HepG2 (cell line): ENCODE results near the gene CLDN19. TPM values are rescaled to one million over a fixed set of nuclear protein-coding genes. Genes with fewer than 3 reads are reported as not detected.

Experiments
- ATAC-seq: fragments of 200-7000 bp; cut with Tn5 transposase; 3 replicates; pipeline ENCODE4 v1.9.1; 2020; ENCODE audit warnings: mild to moderate bottlenecking, moderate library complexity
- BruUV-seq: library from RNA; stranded (reverse); fragments of 400-500 nt; replicated peaks from 2 replicates; lab custom pipeline; 2021; lab: Mats Ljungman, UMichigan
- CTCF ChIA-PET: fragments of 300-600 bp; formaldehyde crosslinking; extraction: SDS; loops from one replicate; lab custom pipeline; 2021; ENCODE audit warnings: low total read pairs, inconsistent platforms, low intra/inter-chr PET ratio; lab: Yijun Ruan, JAX
- POLR2A ChIA-PET: fragments of 350-600 bp; sonication (Branson Sonifier 250); formaldehyde crosslinking; loops from one replicate; lab custom pipeline; 2020; ENCODE audit warnings: antibody characterized with exemption, inconsistent platforms; lab: Yijun Ruan, JAX
- DNase-seq: peaks from one replicate; pipeline ENCODE4 v3.0.0-alpha.2; 2015; ENCODE audit warnings: low spot score
- FAIRE-seq: peaks from 3 replicates; lab custom pipeline; 2011; peaks lifted over from hg19 to GRCh38; lab: Jason Lieb, UNC
- H2AFZ ChIP-seq: one replicate; pipeline ENCODE4 v1.6.1; 2011; ENCODE audit warnings: low read length, inconsistent platforms
- H3K27ac ChIP-seq: fragments of 300-600 bp; 3 replicates; pipeline ENCODE4 v1.8.0; 2011; ENCODE audit warnings: mixed run types, mild to moderate bottlenecking, mixed read lengths, low read length, inconsistent platforms; ENCODE audit not compliant: insufficient read depth; ENCODE audit errors: extremely low read length
- H3K27me3 ChIP-seq, 2 experiments: fragments of 200-600 bp in 1 of 2; 2 replicates in 1 of 2; 3 replicates in 1 of 2; pipeline versions ENCODE4 v1.6.0 to v1.8.0; 2011; ENCODE audit warnings: low read length in 2 of 2, mild to moderate bottlenecking in 2 of 2, moderate library complexity in 2 of 2, inconsistent platforms in 1 of 2; ENCODE audit not compliant: insufficient read depth in 2 of 2, control insufficient read depth in 1 of 2
- H3K36me3 ChIP-seq, 2 experiments: fragments of 200-600 bp in 1 of 2; replicated peaks in 1 of 2; 2 replicates in 1 of 2; 3 replicates in 1 of 2; pipeline versions ENCODE4 v1.5.1 to v1.8.0; 2011; ENCODE audit warnings: low read length in 2 of 2, inconsistent platforms in 1 of 2; ENCODE audit not compliant: insufficient read depth in 2 of 2, control insufficient read depth in 1 of 2
- H3K4me1 ChIP-seq: 2 replicates; pipeline ENCODE4 v1.5.1; 2012; ENCODE audit warnings: low read length, inconsistent platforms; ENCODE audit not compliant: insufficient read depth
- H3K4me2 ChIP-seq: 2 replicates; pipeline ENCODE4 v1.6.0; 2011; ENCODE audit warnings: low read depth, low read length, inconsistent platforms
- H3K4me3 ChIP-seq, 3 experiments: fragments of 200-600 bp in 1 of 3; sonication (generic), shearing (Covaris generic) in 1 of 3; replicated peaks in 1 of 3; 2 replicates each; pipeline ENCODE4 v1.5.1; 2011 to 2016; ENCODE audit warnings: low read length in 3 of 3, inconsistent platforms in 2 of 3, low read depth in 2 of 3, mild to moderate bottlenecking in 2 of 3, control low read depth in 1 of 3, mixed read lengths in 1 of 3; ENCODE audit not compliant: insufficient read depth in 1 of 3
- H3K79me2 ChIP-seq: one replicate; pipeline ENCODE4 v1.6.1; 2011; ENCODE audit warnings: low read length, inconsistent platforms; ENCODE audit not compliant: insufficient read depth
- H3K9ac ChIP-seq: 2 replicates; pipeline ENCODE4 v1.6.0; 2011; ENCODE audit warnings: mild to moderate bottlenecking, low read depth, low read length, inconsistent platforms; ENCODE audit not compliant: insufficient read depth
- H3K9me3 ChIP-seq: 2 replicates; pipeline ENCODE4 v1.5.1; 2012; ENCODE audit warnings: mild to moderate bottlenecking, low read length
- H4K20me1 ChIP-seq: 2 replicates; pipeline ENCODE4 v1.6.0; 2011; ENCODE audit warnings: inconsistent platforms, mild to moderate bottlenecking, low read length, moderate library complexity; ENCODE audit not compliant: insufficient read depth
- HNRNPH1 ChIP-seq: fragments of 200-400 bp; formaldehyde crosslinking; optimal IDR thresholded peaks from 2 replicates; pipeline ENCODE3; 2017; ENCODE audit warnings: mild to moderate bottlenecking, low read depth, low read length
- MAF1 ChIP-seq: sonication (generic); formaldehyde crosslinking; IDR thresholded peaks from 2 replicates; pipeline ENCODE4 v1.5.0; 2020; ENCODE audit warnings: missing genetic modification reagents, borderline replicate concordance
- PAF1 ChIP-seq: IDR thresholded peaks from 2 replicates; pipeline ENCODE4 v1.6.1; 2016; ENCODE audit warnings: missing genetic modification reagents, missing compliant biosample characterization
- RARG ChIP-seq: sonication (generic); formaldehyde crosslinking; IDR thresholded peaks from 2 replicates; pipeline ENCODE4 v1.4.0; 2020; ENCODE audit warnings: low read depth, mild to moderate bottlenecking, missing genetic modification reagents
- SOX5 ChIP-seq: IDR thresholded peaks from 2 replicates; pipeline ENCODE4 v1.6.1; 2016; ENCODE audit warnings: borderline replicate concordance
- SRSF4 ChIP-seq: fragments of 200-400 bp; formaldehyde crosslinking; IDR thresholded peaks from one replicate; pipeline ENCODE4 v1.6.1; 2018; ENCODE audit warnings: mild to moderate bottlenecking, low read depth, low read length, moderate library complexity; ENCODE audit not compliant: poor library complexity, severe bottlenecking
- ZMYM3 ChIP-seq: sonication (generic); formaldehyde crosslinking; IDR thresholded peaks from 2 replicates; pipeline ENCODE4 v1.5.1; 2020; ENCODE audit warnings: mild to moderate bottlenecking, missing genetic modification reagents
- ZNF256 ChIP-seq: sonication (generic); formaldehyde crosslinking; conservative IDR thresholded peaks from 2 replicates; pipeline ENCODE4 v1.4.0; 2020; ENCODE audit warnings: missing genetic modification reagents
- ZNF678 ChIP-seq: sonication (generic); formaldehyde crosslinking; IDR thresholded peaks from 2 replicates; pipeline ENCODE4 v1.4.0; 2020; ENCODE audit warnings: mild to moderate bottlenecking, missing genetic modification reagents
- ZNF788 ChIP-seq: sonication (generic); formaldehyde crosslinking; IDR thresholded peaks from 2 replicates; pipeline ENCODE4 v1.5.0; 2020; ENCODE audit warnings: mild to moderate bottlenecking, missing genetic modification reagents, borderline replicate concordance
- WGBS: methylation state at CpG from one replicate; pipeline ENCODE4 v1.1.6; 2017; ENCODE audit warnings: low lambda C conversion rate; 5-methylcytosine and 5-hydroxymethylcytosine counted together
- in situ Hi-C: cut with HindIII; loops from 2 replicates; pipeline ENCODE4 v1.10.0; 2017; ENCODE audit warnings: low pct_unique_long_range_greater_than_20kb; ENCODE audit not compliant: extremely low pct_ligation_motif_present
- intact Hi-C: fragments of 100-400 bp; cut with micrococcal nuclease; formaldehyde crosslinking; loops from one replicate; pipeline ENCODE4 v1.10.0; 2022; ENCODE audit not compliant: unreplicated experiment
- polyA plus RNA-seq, 8 experiments: library from polyadenylated mRNA; depleted of rRNA in 3 of 8; stranded (reverse) in 7 of 8; unstranded in 1 of 8; fragments of >200 nt; fragmentation: Illumina TruSeq in 4 of 8; extraction: Trizol in 4 of 8; gene quantifications; 2 replicates each; pipeline versions ENCODE4 v1.2.1 to v1.2.3, GENCODE V29; 2011 to 2016; ENCODE audit warnings: low read depth in 4 of 8, missing spikeins in 1 of 8, mixed read lengths in 1 of 8; ENCODE audit not compliant: insufficient read depth in 1 of 8
- total RNA-seq, 5 experiments: library from RNA; depleted of rRNA; stranded (reverse); fragments of >200 nt; fragmentation: Illumina TruSeq; extraction: Trizol; gene quantifications; 2 replicates each; pipeline ENCODE4 v1.2.3, GENCODE V29; 2016; ENCODE audit warnings: low read depth in 1 of 5
- TF ChIP-seq, protein P1 (sequence below): IDR thresholded peaks from 2 replicates; pipeline ENCODE4 v1.6.1; 2012; ENCODE audit warnings: low read length, improper control_type of control experiment
- TF ChIP-seq, protein P2 (sequence below): sonication (generic); formaldehyde crosslinking; IDR thresholded peaks from 2 replicates; pipeline ENCODE4 v1.8.0; 2022; ENCODE audit warnings: missing genetic modification reagents, mild to moderate bottlenecking, moderate library complexity, borderline replicate concordance
- TF ChIP-seq, protein P3 (sequence below): sonication (generic); formaldehyde crosslinking; IDR thresholded peaks from 2 replicates; pipeline ENCODE4 v1.8.0; 2022; ENCODE audit warnings: missing genetic modification reagents, mild to moderate bottlenecking, inconsistent platforms, borderline replicate concordance
- TF ChIP-seq, protein P4 (sequence below): sonication (generic); formaldehyde crosslinking; IDR thresholded peaks from 2 replicates; pipeline ENCODE4 v1.5.0; 2020; ENCODE audit warnings: missing genetic modification reagents

The CLDN19 gene
- total and polyA plus RNA-seq, 2 of the 13 experiments (the other 11 are each of a cell fraction or from before 2014, with no cell fraction given), result 5.0 to 7.6 TPM

DNA sequence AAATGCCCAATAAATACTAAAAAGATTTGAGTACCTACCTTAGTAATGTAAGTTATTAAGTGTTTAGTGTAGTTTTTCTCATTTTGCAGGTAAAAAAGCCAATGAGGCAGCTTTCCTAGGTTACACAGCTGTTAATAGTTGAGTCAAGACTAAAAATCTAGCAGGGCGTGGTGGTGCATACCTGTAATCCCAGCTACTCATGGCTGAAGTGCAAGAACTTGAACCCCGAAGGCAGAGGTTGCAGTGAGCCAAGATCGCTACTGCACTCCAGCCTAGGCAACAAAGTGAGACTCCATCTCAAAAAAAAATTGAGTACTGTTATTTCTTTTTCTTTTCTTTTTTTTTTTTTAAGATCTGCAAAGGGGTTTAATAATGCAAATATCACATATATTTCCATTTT, 50.1 kb downstream of the CLDN19 start:
- ATAC-seq, result no peak
- no peak for DNase-seq
- H3K4me2 ChIP-seq, result no peak overlapping the region
- H4K20me1 ChIP-seq, result peaks cover 97% of the 10 kb centered on the region
- 79% methylated on average over 3 of the region's 3 CpGs for WGBS
- no peak for FAIRE-seq
- no peak overlapping the region for H3K9ac ChIP-seq
- peaks cover 11 to 36% of the 10 kb centered on the region in 2 experiments for H3K36me3 ChIP-seq
- BruUV-seq, result no TSS peak
- no peak overlapping the region for H2AFZ ChIP-seq
- H3K79me2 ChIP-seq, result peaks cover 100% of the 10 kb centered on the region
- intact Hi-C loops, result no loop called here
- ChIA-PET CTCF (no interaction called here), POLR2A (interaction anchor here (3.0 kb wide), 1 partner anchor 8 kb away, joined by 21 read pairs; the partner anchor contains the start of gene YBX1)
- no peak overlapping the region for H3K4me3 ChIP-seq
- H3K4me1 ChIP-seq, result peaks cover 87% of the 10 kb centered on the region
- H3K27ac ChIP-seq, result no peak overlapping the region
- in situ Hi-C loops, result no loop called here
- no peaks in the 10 kb centered on the region for H3K9me3 ChIP-seq
- H3K27me3 ChIP-seq, result no peaks in the 10 kb centered on the region
- no peak for TF ChIP-seq HNRNPH1
- TF ChIP-seq SRSF4, result no peak
- TF ChIP-seq ZMYM3, result no peak
- no peak for TF ChIP-seq ZNF256 (CRISPR knock-in tag)
- no peak for TF ChIP-seq MAF1 (CRISPR knock-in tag)
- no peak for TF ChIP-seq SOX5
- TF ChIP-seq ZNF678 (CRISPR knock-in tag), result no peak
- TF ChIP-seq, protein P1, sequence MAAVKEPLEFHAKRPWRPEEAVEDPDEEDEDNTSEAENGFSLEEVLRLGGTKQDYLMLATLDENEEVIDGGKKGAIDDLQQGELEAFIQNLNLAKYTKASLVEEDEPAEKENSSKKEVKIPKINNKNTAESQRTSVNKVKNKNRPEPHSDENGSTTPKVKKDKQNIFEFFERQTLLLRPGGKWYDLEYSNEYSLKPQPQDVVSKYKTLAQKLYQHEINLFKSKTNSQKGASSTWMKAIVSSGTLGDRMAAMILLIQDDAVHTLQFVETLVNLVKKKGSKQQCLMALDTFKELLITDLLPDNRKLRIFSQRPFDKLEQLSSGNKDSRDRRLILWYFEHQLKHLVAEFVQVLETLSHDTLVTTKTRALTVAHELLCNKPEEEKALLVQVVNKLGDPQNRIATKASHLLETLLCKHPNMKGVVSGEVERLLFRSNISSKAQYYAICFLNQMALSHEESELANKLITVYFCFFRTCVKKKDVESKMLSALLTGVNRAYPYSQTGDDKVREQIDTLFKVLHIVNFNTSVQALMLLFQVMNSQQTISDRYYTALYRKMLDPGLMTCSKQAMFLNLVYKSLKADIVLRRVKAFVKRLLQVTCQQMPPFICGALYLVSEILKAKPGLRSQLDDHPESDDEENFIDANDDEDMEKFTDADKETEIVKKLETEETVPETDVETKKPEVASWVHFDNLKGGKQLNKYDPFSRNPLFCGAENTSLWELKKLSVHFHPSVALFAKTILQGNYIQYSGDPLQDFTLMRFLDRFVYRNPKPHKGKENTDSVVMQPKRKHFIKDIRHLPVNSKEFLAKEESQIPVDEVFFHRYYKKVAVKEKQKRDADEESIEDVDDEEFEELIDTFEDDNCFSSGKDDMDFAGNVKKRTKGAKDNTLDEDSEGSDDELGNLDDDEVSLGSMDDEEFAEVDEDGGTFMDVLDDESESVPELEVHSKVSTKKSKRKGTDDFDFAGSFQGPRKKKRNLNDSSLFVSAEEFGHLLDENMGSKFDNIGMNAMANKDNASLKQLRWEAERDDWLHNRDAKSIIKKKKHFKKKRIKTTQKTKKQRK, result no peak
- TF ChIP-seq PAF1 (CRISPR knock-in tag), result no peak
- TF ChIP-seq, protein P2, sequence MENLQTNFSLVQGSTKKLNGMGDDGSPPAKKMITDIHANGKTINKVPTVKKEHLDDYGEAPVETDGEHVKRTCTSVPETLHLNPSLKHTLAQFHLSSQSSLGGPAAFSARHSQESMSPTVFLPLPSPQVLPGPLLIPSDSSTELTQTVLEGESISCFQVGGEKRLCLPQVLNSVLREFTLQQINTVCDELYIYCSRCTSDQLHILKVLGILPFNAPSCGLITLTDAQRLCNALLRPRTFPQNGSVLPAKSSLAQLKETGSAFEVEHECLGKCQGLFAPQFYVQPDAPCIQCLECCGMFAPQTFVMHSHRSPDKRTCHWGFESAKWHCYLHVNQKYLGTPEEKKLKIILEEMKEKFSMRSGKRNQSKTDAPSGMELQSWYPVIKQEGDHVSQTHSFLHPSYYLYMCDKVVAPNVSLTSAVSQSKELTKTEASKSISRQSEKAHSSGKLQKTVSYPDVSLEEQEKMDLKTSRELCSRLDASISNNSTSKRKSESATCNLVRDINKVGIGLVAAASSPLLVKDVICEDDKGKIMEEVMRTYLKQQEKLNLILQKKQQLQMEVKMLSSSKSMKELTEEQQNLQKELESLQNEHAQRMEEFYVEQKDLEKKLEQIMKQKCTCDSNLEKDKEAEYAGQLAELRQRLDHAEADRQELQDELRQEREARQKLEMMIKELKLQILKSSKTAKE (CRISPR knock-in tag), result no peak
- TF ChIP-seq, protein P3, sequence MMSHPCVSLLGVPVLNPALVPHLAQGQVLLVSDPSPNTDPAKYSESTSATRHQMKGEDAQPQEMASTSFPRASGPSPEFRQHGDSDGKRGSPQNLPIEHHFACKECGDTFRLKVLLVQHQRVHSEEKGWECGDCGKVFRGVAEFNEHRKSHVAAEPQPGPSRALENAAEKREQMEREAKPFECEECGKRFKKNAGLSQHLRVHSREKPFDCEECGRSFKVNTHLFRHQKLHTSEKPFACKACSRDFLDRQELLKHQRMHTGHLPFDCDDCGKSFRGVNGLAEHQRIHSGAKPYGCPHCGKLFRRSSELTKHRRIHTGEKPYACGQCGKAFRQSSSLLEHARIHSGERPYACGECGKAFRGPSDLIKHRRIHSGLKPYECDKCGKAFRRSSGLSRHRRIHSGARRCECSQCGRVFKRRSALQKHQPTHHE (CRISPR knock-in tag), result no peak
- TF ChIP-seq, protein P4, sequence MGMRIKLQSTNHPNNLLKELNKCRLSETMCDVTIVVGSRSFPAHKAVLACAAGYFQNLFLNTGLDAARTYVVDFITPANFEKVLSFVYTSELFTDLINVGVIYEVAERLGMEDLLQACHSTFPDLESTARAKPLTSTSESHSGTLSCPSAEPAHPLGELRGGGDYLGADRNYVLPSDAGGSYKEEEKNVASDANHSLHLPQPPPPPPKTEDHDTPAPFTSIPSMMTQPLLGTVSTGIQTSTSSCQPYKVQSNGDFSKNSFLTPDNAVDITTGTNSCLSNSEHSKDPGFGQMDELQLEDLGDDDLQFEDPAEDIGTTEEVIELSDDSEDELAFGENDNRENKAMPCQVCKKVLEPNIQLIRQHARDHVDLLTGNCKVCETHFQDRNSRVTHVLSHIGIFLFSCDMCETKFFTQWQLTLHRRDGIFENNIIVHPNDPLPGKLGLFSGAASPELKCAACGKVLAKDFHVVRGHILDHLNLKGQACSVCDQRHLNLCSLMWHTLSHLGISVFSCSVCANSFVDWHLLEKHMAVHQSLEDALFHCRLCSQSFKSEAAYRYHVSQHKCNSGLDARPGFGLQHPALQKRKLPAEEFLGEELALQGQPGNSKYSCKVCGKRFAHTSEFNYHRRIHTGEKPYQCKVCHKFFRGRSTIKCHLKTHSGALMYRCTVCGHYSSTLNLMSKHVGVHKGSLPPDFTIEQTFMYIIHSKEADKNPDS (CRISPR knock-in tag), result no peak
- no peak for TF ChIP-seq ZNF788 (CRISPR knock-in tag)
- TF ChIP-seq RARG (CRISPR knock-in tag), result no peak
